Measurements from ENCODE around the gene RDH13.
"Not testable (repeated sequence)": the region's sequence is repeated elsewhere in the genome, so short reads cannot be mapped to it uniquely, and the experiment has no call there.

GRCh38 chr19:55065516-55065915, 2.6 kb upstream of the RDH13 start:
- TF ChIP-seq CTCF (IDR thresholded peaks at IDR 0.05); ZFX (IDR thresholded peaks at IDR 0.05; ENCODE audit: borderline replicate concordance): not testable (repeated sequence)
